HEK293 (cell line): ENCODE measurements around the gene KIF20A.

Source experiments
- CTCF ChIA-PET: fragments of 350-600 bp; formaldehyde crosslinking; extraction: SDS; loops from one replicate; lab custom pipeline; 2021; ENCODE audit warnings: antibody characterized with exemption; lab: Yijun Ruan, JAX
- POLR2A ChIA-PET: fragments of 300-600 bp; formaldehyde crosslinking; extraction: SDS; loops from one replicate; lab custom pipeline; 2020; ENCODE audit warnings: antibody characterized with exemption, inconsistent platforms; lab: Yijun Ruan, JAX
- H3K27ac ChIP-seq: fragments of 200-500 bp; sonication (Bioruptor generic); 2 replicates; pipeline ENCODE4 v1.5.1; 2014; ENCODE audit warnings: low read depth, low read length, control low read depth, inconsistent platforms; ENCODE audit errors: extremely low read depth
- H3K36me3 ChIP-seq, 2 experiments: fragments of 200-500 bp in 1 of 2; sonication (Bioruptor generic) in 1 of 2; 1 replicate in 1 of 2; 2 replicates in 1 of 2; pipeline ENCODE4 v1.5.1; 2014 to 2017; ENCODE audit warnings: inconsistent platforms in 2 of 2, low read length in 2 of 2; ENCODE audit not compliant: control insufficient read depth in 2 of 2, insufficient read depth in 1 of 2
- H3K4me1 ChIP-seq: fragments of 200-500 bp; sonication (Bioruptor generic); 2 replicates; pipeline ENCODE4 v1.5.1; 2014; ENCODE audit warnings: mild to moderate bottlenecking, low read length, inconsistent platforms; ENCODE audit not compliant: control insufficient read depth, insufficient read depth
- H3K4me3 ChIP-seq: 2 replicates; pipeline ENCODE4 v1.5.1; 2011; ENCODE audit warnings: low read depth, mild to moderate bottlenecking, control low read depth, low read length, moderate library complexity
- H3K9me3 ChIP-seq: fragments of 200-500 bp; sonication (Bioruptor generic); 2 replicates; pipeline ENCODE4 v1.5.1; 2014; ENCODE audit warnings: low read depth, low read length, inconsistent platforms; ENCODE audit not compliant: control insufficient read depth, insufficient read depth
- GFI1B ChIP-seq: fragments of 450-650 bp; formaldehyde crosslinking; IDR thresholded peaks from 2 replicates; pipeline ENCODE4 v1.5.1; 2016; ENCODE audit warnings: missing biosample characterization, missing genetic modification characterization
- GLI4 ChIP-seq: fragments of 450-650 bp; formaldehyde crosslinking; IDR thresholded peaks from 2 replicates; pipeline ENCODE4 v1.5.1; 2016; ENCODE audit warnings: missing biosample characterization, missing genetic modification characterization
- GLIS1 ChIP-seq: fragments of 450-650 bp; formaldehyde crosslinking; IDR thresholded peaks from 2 replicates; pipeline ENCODE4 v1.5.1; 2016; ENCODE audit warnings: missing biosample characterization, missing genetic modification characterization
- KLF8 ChIP-seq: fragments of 450-650 bp; formaldehyde crosslinking; IDR thresholded peaks from 2 replicates; pipeline ENCODE4 v1.5.1; 2016; ENCODE audit warnings: missing biosample characterization, missing genetic modification characterization
- MZF1 ChIP-seq: fragments of 450-650 bp; formaldehyde crosslinking; IDR thresholded peaks from 2 replicates; pipeline ENCODE4 v1.5.1; 2017; ENCODE audit warnings: missing biosample characterization, missing genetic modification characterization, borderline replicate concordance
- SCRT1 ChIP-seq: fragments of 450-650 bp; formaldehyde crosslinking; IDR thresholded peaks from 2 replicates; pipeline ENCODE4 v1.5.1; 2016; ENCODE audit warnings: missing biosample characterization, missing genetic modification characterization, borderline replicate concordance
- SETDB1 ChIP-seq: IDR thresholded peaks from one replicate; pipeline ENCODE4 v1.6.1; 2017; ENCODE audit warnings: mild to moderate bottlenecking, low read length, moderate library complexity, mixed read lengths; ENCODE audit not compliant: insufficient read length
- SP3 ChIP-seq: fragments of 450-650 bp; formaldehyde crosslinking; IDR thresholded peaks from 2 replicates; pipeline ENCODE4 v1.5.1; 2016; ENCODE audit warnings: missing biosample characterization, missing genetic modification characterization
- ZFHX2 ChIP-seq: fragments of 450-650 bp; formaldehyde crosslinking; conservative IDR thresholded peaks from 2 replicates; pipeline ENCODE4 v1.5.1; 2016; ENCODE audit warnings: missing biosample characterization, missing genetic modification characterization
- ZNF2 ChIP-seq: fragments of 450-650 bp; formaldehyde crosslinking; IDR thresholded peaks from 2 replicates; pipeline ENCODE4 v1.5.1; 2016; ENCODE audit warnings: missing biosample characterization, missing genetic modification characterization
- ZNF341 ChIP-seq: fragments of 450-650 bp; formaldehyde crosslinking; IDR thresholded peaks from 2 replicates; pipeline ENCODE4; 2016; ENCODE audit warnings: low read depth, missing biosample characterization, missing genetic modification characterization
- ZNF404 ChIP-seq: fragments of 450-650 bp; formaldehyde crosslinking; IDR thresholded peaks from 2 replicates; pipeline ENCODE4 v1.5.1; 2017; ENCODE audit warnings: missing biosample characterization, missing genetic modification characterization
- ZNF433 ChIP-seq: fragments of 450-650 bp; formaldehyde crosslinking; IDR thresholded peaks from 2 replicates; pipeline ENCODE4 v1.5.1; 2016; ENCODE audit warnings: missing biosample characterization, missing genetic modification characterization, low read depth
- ZNF621 ChIP-seq: fragments of 450-650 bp; formaldehyde crosslinking; IDR thresholded peaks from 2 replicates; pipeline ENCODE4 v1.5.1; 2017; ENCODE audit warnings: missing biosample characterization, missing genetic modification characterization
- ZNF624 ChIP-seq: fragments of 450-650 bp; formaldehyde crosslinking; IDR thresholded peaks from 2 replicates; pipeline ENCODE4 v1.5.1; 2017; ENCODE audit warnings: missing biosample characterization, missing genetic modification characterization
- ZNF670 ChIP-seq: fragments of 450-650 bp; formaldehyde crosslinking; IDR thresholded peaks from 2 replicates; pipeline ENCODE4 v1.5.1; 2016; ENCODE audit warnings: missing biosample characterization, missing genetic modification characterization, low read depth
- ZNF792 ChIP-seq: fragments of 450-650 bp; formaldehyde crosslinking; IDR thresholded peaks from 2 replicates; pipeline ENCODE4 v1.5.1; 2016; ENCODE audit warnings: missing biosample characterization, missing genetic modification characterization
- ZNF830 ChIP-seq: fragments of 450-650 bp; IDR thresholded peaks from 2 replicates; pipeline ENCODE4 v1.5.0; 2018; ENCODE audit warnings: missing biosample characterization, missing genetic modification characterization, low read depth, mild to moderate bottlenecking, moderate library complexity
- ZSCAN16 ChIP-seq: fragments of 450-650 bp; formaldehyde crosslinking; IDR thresholded peaks from 2 replicates; pipeline ENCODE4 v1.5.1; 2016; ENCODE audit warnings: missing biosample characterization, missing genetic modification characterization
- TF ChIP-seq, protein P1 (sequence below): fragments of 450-650 bp; formaldehyde crosslinking; IDR thresholded peaks from 2 replicates; pipeline ENCODE4 v1.5.1; 2016; ENCODE audit warnings: missing biosample characterization, missing genetic modification characterization
- TF ChIP-seq, protein P2 (sequence below): fragments of 450-650 bp; formaldehyde crosslinking; IDR thresholded peaks from 2 replicates; pipeline ENCODE4 v1.5.0; 2017; ENCODE audit warnings: missing biosample characterization, missing genetic modification characterization, borderline replicate concordance
- TF ChIP-seq, protein P3 (sequence below): fragments of 450-650 bp; formaldehyde crosslinking; IDR thresholded peaks from 2 replicates; pipeline ENCODE4 v1.5.1; 2017; ENCODE audit warnings: missing biosample characterization, missing genetic modification characterization
- TF ChIP-seq, protein P4 (sequence below): fragments of 450-650 bp; formaldehyde crosslinking; optimal IDR thresholded peaks from 2 replicates; pipeline ENCODE3; 2016; ENCODE audit warnings: missing biosample characterization, mild to moderate bottlenecking, missing genetic modification characterization
- TF ChIP-seq, protein P5 (sequence below): fragments of 450-650 bp; formaldehyde crosslinking; IDR thresholded peaks from 2 replicates; pipeline ENCODE4 v1.5.1; 2016; ENCODE audit warnings: missing biosample characterization, missing genetic modification characterization
- TF ChIP-seq, protein P6 (sequence below): sonication (generic); formaldehyde crosslinking; IDR thresholded peaks from 2 replicates; pipeline ENCODE4 v1.8.1; 2022; ENCODE audit warnings: mild to moderate bottlenecking, moderate library complexity, missing genetic modification reagents
- TF ChIP-seq, protein P7 (sequence below): fragments of 450-650 bp; formaldehyde crosslinking; IDR thresholded peaks from 2 replicates; pipeline ENCODE4 v1.5.1; 2017; ENCODE audit warnings: missing biosample characterization, missing genetic modification characterization

KIF20A gene

DNA sequence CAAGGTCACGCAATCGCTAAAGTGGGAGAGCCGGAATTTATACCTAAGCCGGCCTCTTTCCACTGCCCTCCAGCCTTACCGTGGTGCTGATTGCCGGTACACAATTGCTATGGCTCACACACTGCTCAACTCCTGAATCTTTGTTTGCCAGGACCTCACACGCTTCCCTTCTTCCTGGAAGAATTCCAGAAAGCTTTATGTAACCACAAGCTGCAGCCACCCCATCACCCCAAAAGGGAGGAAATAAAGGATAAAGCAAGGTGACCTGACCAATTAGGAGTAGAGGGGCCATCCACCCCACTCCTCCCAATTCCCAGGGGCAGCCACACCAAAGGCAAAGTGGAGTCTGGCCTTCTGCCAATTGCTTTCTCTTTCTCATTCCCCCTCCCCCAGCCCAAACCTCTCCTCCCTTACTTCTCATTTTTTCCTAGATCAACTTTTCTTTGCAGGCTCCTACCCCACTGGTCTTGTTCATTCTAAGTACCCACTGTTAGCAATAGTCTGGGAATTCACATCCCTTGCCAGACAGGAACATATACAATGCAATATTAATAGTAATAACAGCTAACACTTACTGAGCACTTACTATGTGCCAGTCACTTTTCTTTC is 52.2 kb downstream of the KIF20A start:
- H3K9me3 ChIP-seq, result no peaks in the 10 kb centered on the region
- no peak overlapping the region for H3K27ac ChIP-seq
- H3K36me3 ChIP-seq, result no peaks in the 10 kb centered on the region
- H3K4me3 ChIP-seq, result no peak overlapping the region
- peaks cover 18% of the 10 kb centered on the region for H3K4me1 ChIP-seq
- ChIA-PET POLR2A (interaction anchor here (0.5 to 1.6 kb wide), 4 partner anchors 17 to 106 kb away, joined by 3 to 11 read pairs (median 5); partner anchors contain the start of genes CDC23 and FAM53C), CTCF (interaction anchor here (0.9 to 3.0 kb wide), 5 partner anchors 9 to 52 kb away, joined by 3 to 15 read pairs (median 3); no protein-coding TSS in a partner anchor)
- TF ChIP-seq, protein P1, sequence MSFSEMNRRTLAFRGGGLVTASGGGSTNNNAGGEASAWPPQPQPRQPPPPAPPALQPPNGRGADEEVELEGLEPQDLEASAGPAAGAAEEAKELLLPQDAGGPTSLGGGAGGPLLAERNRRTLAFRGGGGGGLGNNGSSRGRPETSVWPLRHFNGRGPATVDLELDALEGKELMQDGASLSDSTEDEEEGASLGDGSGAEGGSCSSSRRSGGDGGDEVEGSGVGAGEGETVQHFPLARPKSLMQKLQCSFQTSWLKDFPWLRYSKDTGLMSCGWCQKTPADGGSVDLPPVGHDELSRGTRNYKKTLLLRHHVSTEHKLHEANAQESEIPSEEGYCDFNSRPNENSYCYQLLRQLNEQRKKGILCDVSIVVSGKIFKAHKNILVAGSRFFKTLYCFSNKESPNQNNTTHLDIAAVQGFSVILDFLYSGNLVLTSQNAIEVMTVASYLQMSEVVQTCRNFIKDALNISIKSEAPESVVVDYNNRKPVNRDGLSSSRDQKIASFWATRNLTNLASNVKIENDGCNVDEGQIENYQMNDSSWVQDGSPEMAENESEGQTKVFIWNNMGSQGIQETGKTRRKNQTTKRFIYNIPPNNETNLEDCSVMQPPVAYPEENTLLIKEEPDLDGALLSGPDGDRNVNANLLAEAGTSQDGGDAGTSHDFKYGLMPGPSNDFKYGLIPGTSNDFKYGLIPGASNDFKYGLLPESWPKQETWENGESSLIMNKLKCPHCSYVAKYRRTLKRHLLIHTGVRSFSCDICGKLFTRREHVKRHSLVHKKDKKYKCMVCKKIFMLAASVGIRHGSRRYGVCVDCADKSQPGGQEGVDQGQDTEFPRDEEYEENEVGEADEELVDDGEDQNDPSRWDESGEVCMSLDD (tag by site-specific recombination), result no peak
- TF ChIP-seq MZF1 (tag by site-specific recombination) (no peak), SP3 (tag by site-specific recombination) (no peak), ZSCAN16 (tag by site-specific recombination) (no peak), ZFHX2 (tag by site-specific recombination) (no peak), ZNF404 (no peak), GFI1B (tag by site-specific recombination) (no peak), SETDB1 (no peak), ZNF624 (no peak), ZNF341 (peak; percentile 92), ZNF433 (no peak), GLIS1 (peak; percentile 56), ZNF2 (no peak), GLI4 (tag by site-specific recombination) (no peak), SCRT1 (tag by site-specific recombination) (no peak), KLF8 (no peak; the same call in 1 of the 2 replicates), ZNF830 (tag by site-specific recombination) (no peak), ZNF670 (tag by site-specific recombination) (no peak), ZNF621 (tag by site-specific recombination) (no peak), ZNF792 (tag by site-specific recombination) (no peak)
- TF ChIP-seq, protein P2, sequence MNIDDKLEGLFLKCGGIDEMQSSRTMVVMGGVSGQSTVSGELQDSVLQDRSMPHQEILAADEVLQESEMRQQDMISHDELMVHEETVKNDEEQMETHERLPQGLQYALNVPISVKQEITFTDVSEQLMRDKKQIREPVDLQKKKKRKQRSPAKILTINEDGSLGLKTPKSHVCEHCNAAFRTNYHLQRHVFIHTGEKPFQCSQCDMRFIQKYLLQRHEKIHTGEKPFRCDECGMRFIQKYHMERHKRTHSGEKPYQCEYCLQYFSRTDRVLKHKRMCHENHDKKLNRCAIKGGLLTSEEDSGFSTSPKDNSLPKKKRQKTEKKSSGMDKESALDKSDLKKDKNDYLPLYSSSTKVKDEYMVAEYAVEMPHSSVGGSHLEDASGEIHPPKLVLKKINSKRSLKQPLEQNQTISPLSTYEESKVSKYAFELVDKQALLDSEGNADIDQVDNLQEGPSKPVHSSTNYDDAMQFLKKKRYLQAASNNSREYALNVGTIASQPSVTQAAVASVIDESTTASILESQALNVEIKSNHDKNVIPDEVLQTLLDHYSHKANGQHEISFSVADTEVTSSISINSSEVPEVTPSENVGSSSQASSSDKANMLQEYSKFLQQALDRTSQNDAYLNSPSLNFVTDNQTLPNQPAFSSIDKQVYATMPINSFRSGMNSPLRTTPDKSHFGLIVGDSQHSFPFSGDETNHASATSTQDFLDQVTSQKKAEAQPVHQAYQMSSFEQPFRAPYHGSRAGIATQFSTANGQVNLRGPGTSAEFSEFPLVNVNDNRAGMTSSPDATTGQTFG (tag by site-specific recombination), result 0 out of 2 replicates have a peak, but pooled peaks have one; percentile 10
- TF ChIP-seq, protein P3, sequence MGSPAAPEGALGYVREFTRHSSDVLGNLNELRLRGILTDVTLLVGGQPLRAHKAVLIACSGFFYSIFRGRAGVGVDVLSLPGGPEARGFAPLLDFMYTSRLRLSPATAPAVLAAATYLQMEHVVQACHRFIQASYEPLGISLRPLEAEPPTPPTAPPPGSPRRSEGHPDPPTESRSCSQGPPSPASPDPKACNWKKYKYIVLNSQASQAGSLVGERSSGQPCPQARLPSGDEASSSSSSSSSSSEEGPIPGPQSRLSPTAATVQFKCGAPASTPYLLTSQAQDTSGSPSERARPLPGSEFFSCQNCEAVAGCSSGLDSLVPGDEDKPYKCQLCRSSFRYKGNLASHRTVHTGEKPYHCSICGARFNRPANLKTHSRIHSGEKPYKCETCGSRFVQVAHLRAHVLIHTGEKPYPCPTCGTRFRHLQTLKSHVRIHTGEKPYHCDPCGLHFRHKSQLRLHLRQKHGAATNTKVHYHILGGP, result no peak
- TF ChIP-seq, protein P4, sequence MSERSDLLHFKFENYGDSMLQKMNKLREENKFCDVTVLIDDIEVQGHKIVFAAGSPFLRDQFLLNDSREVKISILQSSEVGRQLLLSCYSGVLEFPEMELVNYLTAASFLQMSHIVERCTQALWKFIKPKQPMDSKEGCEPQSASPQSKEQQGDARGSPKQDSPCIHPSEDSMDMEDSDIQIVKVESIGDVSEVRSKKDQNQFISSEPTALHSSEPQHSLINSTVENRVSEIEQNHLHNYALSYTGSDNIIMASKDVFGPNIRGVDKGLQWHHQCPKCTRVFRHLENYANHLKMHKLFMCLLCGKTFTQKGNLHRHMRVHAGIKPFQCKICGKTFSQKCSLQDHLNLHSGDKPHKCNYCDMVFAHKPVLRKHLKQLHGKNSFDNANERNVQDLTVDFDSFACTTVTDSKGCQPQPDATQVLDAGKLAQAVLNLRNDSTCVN (tag by site-specific recombination), result no peak
- TF ChIP-seq, protein P5, sequence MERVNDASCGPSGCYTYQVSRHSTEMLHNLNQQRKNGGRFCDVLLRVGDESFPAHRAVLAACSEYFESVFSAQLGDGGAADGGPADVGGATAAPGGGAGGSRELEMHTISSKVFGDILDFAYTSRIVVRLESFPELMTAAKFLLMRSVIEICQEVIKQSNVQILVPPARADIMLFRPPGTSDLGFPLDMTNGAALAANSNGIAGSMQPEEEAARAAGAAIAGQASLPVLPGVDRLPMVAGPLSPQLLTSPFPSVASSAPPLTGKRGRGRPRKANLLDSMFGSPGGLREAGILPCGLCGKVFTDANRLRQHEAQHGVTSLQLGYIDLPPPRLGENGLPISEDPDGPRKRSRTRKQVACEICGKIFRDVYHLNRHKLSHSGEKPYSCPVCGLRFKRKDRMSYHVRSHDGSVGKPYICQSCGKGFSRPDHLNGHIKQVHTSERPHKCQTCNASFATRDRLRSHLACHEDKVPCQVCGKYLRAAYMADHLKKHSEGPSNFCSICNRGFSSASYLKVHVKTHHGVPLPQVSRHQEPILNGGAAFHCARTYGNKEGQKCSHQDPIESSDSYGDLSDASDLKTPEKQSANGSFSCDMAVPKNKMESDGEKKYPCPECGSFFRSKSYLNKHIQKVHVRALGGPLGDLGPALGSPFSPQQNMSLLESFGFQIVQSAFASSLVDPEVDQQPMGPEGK (tag by site-specific recombination), result peak; percentile 64; the same call in 1 of the 2 replicates
- TF ChIP-seq, protein P6, sequence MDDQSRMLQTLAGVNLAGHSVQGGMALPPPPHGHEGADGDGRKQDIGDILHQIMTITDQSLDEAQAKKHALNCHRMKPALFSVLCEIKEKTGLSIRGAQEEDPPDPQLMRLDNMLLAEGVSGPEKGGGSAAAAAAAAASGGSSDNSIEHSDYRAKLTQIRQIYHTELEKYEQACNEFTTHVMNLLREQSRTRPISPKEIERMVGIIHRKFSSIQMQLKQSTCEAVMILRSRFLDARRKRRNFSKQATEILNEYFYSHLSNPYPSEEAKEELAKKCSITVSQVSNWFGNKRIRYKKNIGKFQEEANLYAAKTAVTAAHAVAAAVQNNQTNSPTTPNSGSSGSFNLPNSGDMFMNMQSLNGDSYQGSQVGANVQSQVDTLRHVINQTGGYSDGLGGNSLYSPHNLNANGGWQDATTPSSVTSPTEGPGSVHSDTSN (CRISPR knock-in tag), result no peak
- TF ChIP-seq, protein P7, sequence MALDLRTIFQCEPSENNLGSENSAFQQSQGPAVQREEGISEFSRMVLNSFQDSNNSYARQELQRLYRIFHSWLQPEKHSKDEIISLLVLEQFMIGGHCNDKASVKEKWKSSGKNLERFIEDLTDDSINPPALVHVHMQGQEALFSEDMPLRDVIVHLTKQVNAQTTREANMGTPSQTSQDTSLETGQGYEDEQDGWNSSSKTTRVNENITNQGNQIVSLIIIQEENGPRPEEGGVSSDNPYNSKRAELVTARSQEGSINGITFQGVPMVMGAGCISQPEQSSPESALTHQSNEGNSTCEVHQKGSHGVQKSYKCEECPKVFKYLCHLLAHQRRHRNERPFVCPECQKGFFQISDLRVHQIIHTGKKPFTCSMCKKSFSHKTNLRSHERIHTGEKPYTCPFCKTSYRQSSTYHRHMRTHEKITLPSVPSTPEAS (tag by site-specific recombination), result no peak
